Endodermal cell (in vitro differentiated cells): Measurements from ENCODE around the gene CXCR3. TPM values are rescaled to one million over a fixed set of nuclear protein-coding genes. Genes with fewer than 3 reads are reported as not detected.

ENCODE experiments used
- DNase-seq: peaks from one replicate; pipeline ENCODE4 v3.0.0-alpha.2; 2017
- H3K27ac ChIP-seq: 2 replicates; pipeline ENCODE4 v1.5.1; 2013; ENCODE audit warnings: mild to moderate bottlenecking, low read depth, low read length, moderate library complexity
- H3K27me3 ChIP-seq: 2 replicates; pipeline ENCODE4 v1.6.1; 2013; ENCODE audit warnings: mild to moderate bottlenecking, low read length, moderate library complexity; ENCODE audit not compliant: insufficient read depth, control insufficient read depth, poor library complexity, severe bottlenecking
- H3K36me3 ChIP-seq: 2 replicates; pipeline ENCODE4 v1.7.0; 2013; ENCODE audit warnings: mild to moderate bottlenecking, low read length, moderate library complexity; ENCODE audit not compliant: control insufficient read depth, insufficient read depth
- H3K4me1 ChIP-seq: one replicate; pipeline ENCODE4 v1.7.0; 2013; ENCODE audit warnings: low read length; ENCODE audit not compliant: control insufficient read depth, insufficient read depth
- H3K4me3 ChIP-seq: 2 replicates; pipeline ENCODE4 v1.5.1; 2013; ENCODE audit warnings: mild to moderate bottlenecking, low read length, moderate library complexity
- H3K9ac ChIP-seq: 2 replicates; pipeline ENCODE4 v1.6.1; 2013; ENCODE audit warnings: mild to moderate bottlenecking, low read length, moderate library complexity; ENCODE audit not compliant: poor library complexity, severe bottlenecking; ENCODE audit errors: extremely low read depth
- H3K9me3 ChIP-seq: 2 replicates; pipeline ENCODE4 v1.6.1; 2013; ENCODE audit warnings: mild to moderate bottlenecking, low read length, moderate library complexity; ENCODE audit not compliant: control insufficient read depth
- H3K27ac Mint-ChIP-seq: 2 replicates; pipeline ENCODE4 v1.8.0; 2020; ENCODE audit warnings: mixed read lengths
- H3K27me3 Mint-ChIP-seq: 2 replicates; pipeline ENCODE4 v1.8.0; 2021; ENCODE audit warnings: mild to moderate bottlenecking, mixed read lengths; ENCODE audit not compliant: insufficient read depth
- H3K36me3 Mint-ChIP-seq: 2 replicates; pipeline ENCODE4 v1.8.0; 2020; ENCODE audit warnings: low read depth, mixed read lengths
- H3K4me1 Mint-ChIP-seq: 2 replicates; pipeline ENCODE4 v1.8.0; 2020; ENCODE audit warnings: mixed read lengths
- H3K4me3 Mint-ChIP-seq: 2 replicates; pipeline ENCODE4 v1.8.0; 2020; ENCODE audit warnings: mild to moderate bottlenecking, moderate library complexity, mixed read lengths
- H3K9me3 Mint-ChIP-seq: 2 replicates; pipeline ENCODE4 v1.8.0; 2020; ENCODE audit warnings: mild to moderate bottlenecking, mixed read lengths
- WGBS, 2 experiments: methylation state at CpG; one replicate each; pipeline versions ENCODE4 v1.1.5 to v1.1.7; 2013; ENCODE audit warnings: missing lambda C conversion rate in 2 of 2, mixed read lengths in 1 of 2; ENCODE audit not compliant: insufficient coverage in 1 of 2, insufficient read length in 1 of 2; 5-methylcytosine and 5-hydroxymethylcytosine counted together
- total RNA-seq, 2 donors: library from RNA; stranded (reverse); fragmentation: NEBNext Ultra II Directional in 1 of 2; extraction: Animal tissue kit (Norgen Biotek cat#: 25700) in 1 of 2; gene quantifications; 2 replicates in 1 of 2; 3 replicates in 1 of 2; pipeline ENCODE4 v1.2.1, GENCODE V29; 2021
- TF ChIP-seq, protein P1 (sequence below): fragments of 200-600 bp; sonication (generic); conservative IDR thresholded peaks from 2 replicates; pipeline ENCODE4 v1.5.0; 2021; ENCODE audit warnings: antibody characterized with exemption, mild to moderate bottlenecking

CXCR3 gene
- total RNA-seq, 2 donors from 2014 or later: not detected

DNA sequence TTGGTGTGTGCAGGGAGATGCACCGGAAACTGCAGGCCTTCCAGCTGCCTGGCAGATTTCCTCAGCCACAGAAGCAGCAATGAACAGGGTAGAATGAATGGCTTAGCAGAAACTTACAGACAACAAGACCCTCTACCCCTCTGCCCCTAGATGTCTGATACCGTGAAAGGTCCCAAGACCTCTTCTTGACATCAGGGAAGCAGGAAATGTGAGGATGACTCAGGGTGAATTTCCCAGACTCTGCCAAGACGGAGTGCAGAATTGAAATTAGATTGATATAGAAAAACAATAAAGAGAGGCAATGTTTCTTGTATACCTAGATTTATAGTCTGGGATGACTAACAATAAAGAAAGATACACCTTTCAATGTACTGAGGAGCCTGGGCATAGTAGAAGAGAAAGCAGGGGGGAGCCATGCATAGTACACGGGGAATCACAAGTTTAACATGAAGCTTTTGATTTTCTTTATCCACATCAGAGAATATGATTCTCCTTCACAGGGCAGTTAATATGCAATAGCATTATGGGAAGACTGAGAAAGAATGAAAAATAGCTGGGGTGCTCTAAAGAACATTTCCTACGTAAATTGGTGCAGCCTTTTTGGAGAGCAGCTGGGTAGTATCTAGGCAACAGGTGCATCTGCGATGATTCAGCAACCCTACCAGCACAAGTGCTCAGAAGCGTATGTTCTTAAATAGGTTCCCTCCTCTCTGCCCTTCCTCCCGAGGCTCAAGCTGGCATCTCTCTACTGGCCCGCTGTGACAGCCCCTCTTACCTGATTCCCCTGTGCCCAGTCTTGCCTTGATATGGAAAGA lies 18.3 kb upstream of the CXCR3 start:
- no peak overlapping the region for H3K4me3 Mint-ChIP-seq

DNA sequence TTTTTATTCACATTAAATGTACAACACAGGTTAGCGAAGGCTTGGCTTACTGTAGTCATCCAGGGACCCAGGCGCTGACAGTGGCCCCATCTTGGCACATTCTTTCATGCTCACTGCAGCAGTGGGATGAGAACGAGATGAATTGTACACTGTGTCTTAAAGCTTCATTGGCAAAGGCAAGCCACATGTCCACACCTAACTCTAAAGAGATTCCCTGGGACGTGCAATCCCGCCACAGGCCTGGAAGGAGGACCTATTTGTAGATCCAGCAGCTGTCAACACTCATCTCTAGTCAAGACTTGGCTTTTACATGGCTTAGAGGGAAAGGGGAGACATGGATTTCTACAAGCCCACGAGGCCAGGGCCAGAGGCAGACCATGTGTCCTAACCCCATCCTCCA lies 16.1 kb upstream of the CXCR3 start:
- Histone ChIP-seq H3K36me3 (no peaks in the 10 kb centered on the region), H3K27me3 (no peaks in the 10 kb centered on the region), H3K4me1 (no peaks in the 10 kb centered on the region), H3K9ac (no peak overlapping the region), H3K4me3 (no peak overlapping the region), H3K27ac (no peak overlapping the region), H3K9me3 (no peaks in the 10 kb centered on the region)
- TF ChIP-seq, protein P1, sequence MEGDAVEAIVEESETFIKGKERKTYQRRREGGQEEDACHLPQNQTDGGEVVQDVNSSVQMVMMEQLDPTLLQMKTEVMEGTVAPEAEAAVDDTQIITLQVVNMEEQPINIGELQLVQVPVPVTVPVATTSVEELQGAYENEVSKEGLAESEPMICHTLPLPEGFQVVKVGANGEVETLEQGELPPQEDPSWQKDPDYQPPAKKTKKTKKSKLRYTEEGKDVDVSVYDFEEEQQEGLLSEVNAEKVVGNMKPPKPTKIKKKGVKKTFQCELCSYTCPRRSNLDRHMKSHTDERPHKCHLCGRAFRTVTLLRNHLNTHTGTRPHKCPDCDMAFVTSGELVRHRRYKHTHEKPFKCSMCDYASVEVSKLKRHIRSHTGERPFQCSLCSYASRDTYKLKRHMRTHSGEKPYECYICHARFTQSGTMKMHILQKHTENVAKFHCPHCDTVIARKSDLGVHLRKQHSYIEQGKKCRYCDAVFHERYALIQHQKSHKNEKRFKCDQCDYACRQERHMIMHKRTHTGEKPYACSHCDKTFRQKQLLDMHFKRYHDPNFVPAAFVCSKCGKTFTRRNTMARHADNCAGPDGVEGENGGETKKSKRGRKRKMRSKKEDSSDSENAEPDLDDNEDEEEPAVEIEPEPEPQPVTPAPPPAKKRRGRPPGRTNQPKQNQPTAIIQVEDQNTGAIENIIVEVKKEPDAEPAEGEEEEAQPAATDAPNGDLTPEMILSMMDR: no peak
- Mint-ChIP-seq H3K27ac (no peak overlapping the region), H3K4me3 (no peak overlapping the region), H3K36me3 (no peaks in the 10 kb centered on the region), H3K9me3 (peaks cover 36% of the 10 kb centered on the region), H3K4me1 (peaks cover 5% of the 10 kb centered on the region), H3K27me3 (no peaks in the 10 kb centered on the region)
- DNase-seq: no peak
- WGBS, 2 experiments: 99% methylated on average over 5 of the region's 6 CpGs; no CpG with 5 or more reads in 1 of the 2 experiments

More for the DNA sequence above, 18.3 kb upstream of the CXCR3 start:
- H3K9ac ChIP-seq: no peak overlapping the region
- Mint-ChIP-seq H3K27me3 (no peaks in the 10 kb centered on the region), H3K36me3 (no peaks in the 10 kb centered on the region), H3K9me3 (peaks cover 37% of the 10 kb centered on the region), H3K4me1 (peaks cover 5% of the 10 kb centered on the region), H3K27ac (no peak overlapping the region)
- no peaks in the 10 kb centered on the region for H3K27me3 ChIP-seq
- TF ChIP-seq, protein P1: no peak
- H3K4me3 ChIP-seq: no peak overlapping the region
- no peaks in the 10 kb centered on the region for H3K9me3 ChIP-seq
- 90 to 91% methylated on average over 4 to 8 of the region's 9 CpGs for WGBS, 2 experiments
- no peak overlapping the region for H3K27ac ChIP-seq
- no peak for DNase-seq
- H3K36me3 ChIP-seq: no peaks in the 10 kb centered on the region
- no peaks in the 10 kb centered on the region for H3K4me1 ChIP-seq

DNA sequence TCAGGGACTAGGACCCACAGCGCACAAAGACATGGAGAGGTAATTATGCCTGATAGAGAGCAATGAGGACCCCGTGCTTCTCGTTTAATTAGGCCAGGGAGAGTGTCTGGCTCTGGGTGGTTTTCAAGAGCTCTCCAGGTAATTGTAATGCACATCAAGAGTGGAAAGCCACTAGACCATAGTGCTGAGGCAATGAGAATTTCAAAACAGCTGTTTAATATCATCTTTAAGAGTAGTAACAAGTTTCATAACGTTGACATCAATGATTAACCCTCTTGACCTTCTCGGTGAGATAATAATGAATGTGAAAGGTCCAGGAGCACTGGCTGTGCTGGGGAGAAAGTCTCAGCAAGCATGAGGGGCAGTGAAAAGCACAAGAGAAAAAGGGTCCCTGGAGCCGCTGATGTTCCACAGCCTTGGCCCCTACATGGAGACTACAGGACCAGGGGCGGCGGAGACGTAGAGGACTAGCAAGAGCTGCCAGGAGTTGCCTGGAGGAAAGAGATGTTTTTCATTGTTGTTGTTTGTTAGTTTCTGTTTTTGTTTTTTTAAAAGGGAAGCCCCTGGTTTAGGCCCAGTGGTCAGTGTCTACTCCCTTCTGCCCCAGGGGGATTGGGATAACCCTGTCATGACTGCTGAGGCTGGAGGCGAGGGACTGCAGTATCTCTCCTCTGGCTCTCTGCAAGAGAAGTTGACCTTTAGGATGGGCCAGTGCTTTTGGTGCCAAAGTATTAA lies 14.8 kb upstream of the CXCR3 start:
- no peak overlapping the region for H3K4me3 Mint-ChIP-seq
- WGBS, 2 experiments: 96 to 100% methylated on average over 1 to 10 of the region's 10 CpGs
- Histone ChIP-seq H3K4me1 (no peaks in the 10 kb centered on the region), H3K27me3 (no peaks in the 10 kb centered on the region), H3K36me3 (no peaks in the 10 kb centered on the region), H3K4me3 (no peak overlapping the region), H3K9me3 (no peaks in the 10 kb centered on the region), H3K27ac (no peak overlapping the region), H3K9ac (no peak overlapping the region)
- H3K4me1 Mint-ChIP-seq: peaks cover 5% of the 10 kb centered on the region
- H3K27me3 Mint-ChIP-seq: no peaks in the 10 kb centered on the region
- no peak for DNase-seq
- peaks cover 45% of the 10 kb centered on the region for H3K9me3 Mint-ChIP-seq
- H3K36me3 Mint-ChIP-seq: no peaks in the 10 kb centered on the region
- TF ChIP-seq, protein P1: no peak
- H3K27ac Mint-ChIP-seq: no peak overlapping the region
